Cardiac muscle cell (in vitro differentiated cells and primary cell): ENCODE data around the gene HTR7. TPM values are rescaled to one million over a fixed set of nuclear protein-coding genes. Genes with fewer than 3 reads are reported as not detected.
A peak's percentile ranks its signal among the peaks of the same experiment; 100 is the strongest.
"Not testable (repeated sequence)": the region's sequence is repeated elsewhere in the genome, so short reads cannot be mapped to it uniquely, and the experiment has no call there.

ENCODE experiments used
- DNase-seq, 2 donors: peaks; one replicate each; pipeline versions ENCODE4 v3.0.0 to v3.0.0-alpha.2; 2010 to 2017; ENCODE audit warnings: low read depth in 1 of 2, low spot score in 1 of 2
- H3K27ac ChIP-seq: fragments of 200-600 bp; sonication (generic); 2 replicates; pipeline ENCODE4 v1.5.1; 2016
- H3K27me3 ChIP-seq: fragments of 200-600 bp; sonication (generic); 2 replicates; pipeline ENCODE4 v1.6.0; 2016; ENCODE audit warnings: control low read depth
- H3K36me3 ChIP-seq: fragments of 200-600 bp; sonication (generic); 2 replicates; pipeline ENCODE4 v1.5.1; 2016; ENCODE audit warnings: control low read depth
- H3K4me1 ChIP-seq: fragments of 200-600 bp; sonication (generic); 2 replicates; pipeline ENCODE4 v1.8.1; 2017; ENCODE audit warnings: low read depth, mild to moderate bottlenecking, mixed run types
- H3K4me3 ChIP-seq: fragments of 200-600 bp; sonication (generic); 2 replicates; pipeline ENCODE4 v1.5.1; 2016; ENCODE audit warnings: mild to moderate bottlenecking
- H3K9me3 ChIP-seq: fragments of 200-600 bp; sonication (generic); 2 replicates; pipeline ENCODE4 v1.5.1; 2017; ENCODE audit warnings: low read depth, mild to moderate bottlenecking, control low read depth
- CTCF ChIP-seq: IDR thresholded peaks from 2 replicates; pipeline ENCODE4 v1.5.1; 2012; ENCODE audit warnings: low read depth, mild to moderate bottlenecking, low read length
- polyA plus RNA-seq: library from polyadenylated mRNA; unstranded; fragments of >200 nt; fragmentation: Nextera tagmentation; extraction: Ambion mirVana; gene quantifications from 2 replicates; pipeline ENCODE4 v1.2.1, GENCODE V29; 2016
- total RNA-seq: library from RNA; depleted of rRNA; stranded (reverse); fragments of >200 nt; gene quantifications from 2 replicates; pipeline ENCODE4 v1.2.3, GENCODE V29; 2016

The HTR7 gene
- total RNA-seq (0.07 TPM in 1 of 2 replicates, not detected in the other), polyA plus RNA-seq (not detected in 2 replicates)

DNA sequence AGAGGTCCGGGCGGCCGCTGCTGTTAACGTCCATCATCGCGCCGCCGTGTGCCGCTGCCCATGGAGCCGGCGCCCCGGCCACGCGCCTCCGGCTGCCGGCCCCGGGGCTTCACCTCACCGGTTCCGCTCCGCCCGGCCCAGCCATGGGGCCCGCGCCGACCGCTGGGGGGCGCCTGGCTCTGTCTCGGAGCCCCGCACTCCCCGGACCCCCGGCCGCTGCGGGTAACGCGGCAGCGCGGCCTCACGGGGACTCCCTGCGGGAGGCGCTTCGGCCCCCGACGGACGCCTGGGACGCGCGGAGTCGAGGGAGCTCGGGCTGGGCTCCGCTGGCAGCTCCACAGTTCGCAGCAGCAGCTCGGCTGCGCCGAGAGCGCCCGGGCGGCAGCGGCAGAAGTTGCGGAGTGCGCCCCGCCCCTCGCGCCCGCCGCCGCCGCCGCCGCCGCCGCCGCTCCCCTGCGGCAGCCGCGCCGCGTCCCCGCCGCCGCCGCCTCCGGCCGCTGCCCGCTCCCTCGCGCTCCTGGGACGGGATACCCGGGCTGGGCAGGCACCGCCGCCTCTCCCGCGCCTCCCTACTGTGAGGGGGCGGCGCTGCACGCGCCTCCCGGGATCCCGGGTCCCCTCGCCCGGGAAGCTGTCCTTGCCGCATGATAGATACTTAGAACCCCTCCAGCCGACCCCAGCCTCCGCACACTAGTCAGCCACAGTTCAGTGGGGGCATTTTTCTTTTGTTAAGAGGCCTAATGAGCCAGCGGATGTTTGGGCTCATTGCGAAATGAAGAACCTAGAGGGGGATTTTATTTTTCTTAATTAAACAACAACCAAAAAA is at the start of gene HTR7:
Gene HTR7, minus strand, starts transcription at position 405 of the 826 bp plus-strand sequence. Its CDS starts 368 bp downstream, at position 37.
- DNase-seq: peak; percentile 69 to 73
- H3K27me3 ChIP-seq: peaks cover 41% of the 10 kb centered on the region
- peak within 1 kb of the TSS; percentile 76 for H3K4me3 ChIP-seq
- H3K36me3 ChIP-seq: no peaks in the 10 kb centered on the region
- no peaks in the 10 kb centered on the region for H3K9me3 ChIP-seq
- TF ChIP-seq CTCF: peak; percentile 43
- no peak within 1 kb of the TSS for H3K27ac ChIP-seq
- no peaks in the 10 kb centered on the region for H3K4me1 ChIP-seq

DNA sequence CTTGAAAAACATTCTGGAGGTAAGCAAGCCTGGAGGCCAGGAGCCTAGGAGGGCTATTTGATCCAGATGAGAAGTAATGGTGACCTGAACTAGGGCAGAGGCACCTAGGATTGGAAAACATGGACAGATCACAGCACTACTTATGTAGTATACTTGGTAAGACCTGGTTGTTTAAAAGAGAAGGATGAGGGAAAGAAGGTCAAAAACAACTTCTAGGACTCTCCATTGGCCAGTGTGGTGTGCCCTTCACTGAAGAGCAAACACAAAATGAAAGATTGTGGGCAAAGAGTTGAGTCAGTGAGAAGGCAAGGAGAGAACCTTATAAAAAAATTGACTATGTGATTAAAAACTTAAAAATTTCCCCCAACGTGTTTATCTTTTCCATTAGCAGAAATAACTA is 48.8 kb upstream of the HTR7 start:
- no peak overlapping the region for H3K27ac ChIP-seq
- H3K9me3 ChIP-seq: no peaks in the 10 kb centered on the region
- no peaks in the 10 kb centered on the region for H3K27me3 ChIP-seq
- DNase-seq: no peak
- peaks cover 7% of the 10 kb centered on the region for H3K36me3 ChIP-seq
- H3K4me1 ChIP-seq: no peaks in the 10 kb centered on the region
- no peak overlapping the region for H3K4me3 ChIP-seq
- no peak for TF ChIP-seq CTCF

GRCh38 chr10:90905925-90906324 is 48.1 kb upstream of the HTR7 start:
- no peak for TF ChIP-seq CTCF

GRCh38 chr10:90896916-90897315 is 39.1 kb upstream of the HTR7 start:
- H3K4me3 ChIP-seq, DNase-seq, H3K9me3 ChIP-seq, H3K27me3 ChIP-seq, H3K27ac ChIP-seq: not testable (repeated sequence)
- H3K36me3 ChIP-seq: peaks cover 11% of the 10 kb centered on the region
- H3K4me1 ChIP-seq: peaks cover 13% of the 10 kb centered on the region

More at GRCh38 chr10:90905925-90906324, 48.1 kb upstream of the HTR7 start:
- no peaks in the 10 kb centered on the region for H3K4me1 ChIP-seq
- DNase-seq: no peak
- no peaks in the 10 kb centered on the region for H3K27me3 ChIP-seq
- no peak overlapping the region for H3K27ac ChIP-seq
- H3K4me3 ChIP-seq: no peak overlapping the region
- peaks cover 10% of the 10 kb centered on the region for H3K36me3 ChIP-seq
- H3K9me3 ChIP-seq: no peaks in the 10 kb centered on the region

GRCh38 chr10:90893190-90893589 is 35.4 kb upstream of the HTR7 start:
- H3K27ac ChIP-seq: no peak overlapping the region
- no peaks in the 10 kb centered on the region for H3K9me3 ChIP-seq
- peaks cover 17% of the 10 kb centered on the region for H3K36me3 ChIP-seq
- H3K4me1 ChIP-seq: peaks cover 13% of the 10 kb centered on the region
- H3K27me3 ChIP-seq: no peaks in the 10 kb centered on the region
- no peak for DNase-seq
- TF ChIP-seq CTCF: no peak
- H3K4me3 ChIP-seq: no peak overlapping the region

DNA sequence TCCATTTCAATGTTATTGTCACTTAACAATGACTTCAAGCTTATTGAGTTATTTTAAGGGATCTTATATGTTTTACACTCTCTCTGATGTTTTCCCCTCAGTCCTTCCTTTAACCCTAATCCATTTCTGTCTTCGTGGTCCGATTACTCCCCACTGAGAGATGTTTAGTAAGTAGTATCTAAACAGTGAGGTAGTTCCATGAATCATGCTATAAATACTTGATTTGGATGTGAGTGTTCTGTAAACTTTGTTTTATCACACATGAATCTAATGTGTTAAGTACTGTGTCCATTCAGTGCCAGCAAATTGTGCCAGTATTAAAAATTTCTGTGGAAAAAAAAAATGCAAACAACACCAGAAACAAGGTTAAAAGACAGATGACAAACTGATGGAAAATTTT is 32.5 kb upstream of the HTR7 start:
- peaks cover 13% of the 10 kb centered on the region for H3K4me1 ChIP-seq
- H3K9me3 ChIP-seq: no peaks in the 10 kb centered on the region
- peaks cover 41% of the 10 kb centered on the region for H3K36me3 ChIP-seq
- no peak overlapping the region for H3K27ac ChIP-seq
- no peak for DNase-seq
- no peak for TF ChIP-seq CTCF
- no peak overlapping the region for H3K4me3 ChIP-seq
- no peaks in the 10 kb centered on the region for H3K27me3 ChIP-seq
